Germinal center (tissue), 1 donor: ENCODE results near the gene CCNK.

Experiments used
- DNase-seq: peaks from one replicate; pipeline ENCODE4 v3.0.0; 2012; ENCODE audit warnings: mixed read lengths, low spot score

The CCNK gene

GRCh38 chr14:99467336-99468078, 13.7 kb upstream of the CCNK start:
- no peak for DNase-seq

GRCh38 chr14:99468081-99468480, 13.1 kb upstream of the CCNK start:
- DNase-seq, result no peak

- DNase-seq, result no peak
Observed at GRCh38 chr14:99468836-99469592, 12.2 kb upstream of the CCNK start.

GRCh38 chr14:99471731-99472130, 9.5 kb upstream of the CCNK start:
- DNase-seq, result no peak

- no peak for DNase-seq
Observed at GRCh38 chr14:99472937-99473336, 8.3 kb upstream of the CCNK start.

GRCh38 chr14:99473458-99473857, 7.8 kb upstream of the CCNK start:
- no peak for DNase-seq

GRCh38 chr14:99475179-99475578, 6.0 kb upstream of the CCNK start:
- DNase-seq, result no peak

GRCh38 chr14:99475660-99476059, 5.5 kb upstream of the CCNK start:
- no peak for DNase-seq

- DNase-seq, result no peak
Observed at GRCh38 chr14:99476864-99477263, 4.3 kb upstream of the CCNK start.

- DNase-seq, result no peak
Observed at GRCh38 chr14:99478128-99478527, 3.1 kb upstream of the CCNK start.

- DNase-seq, result no peak
Observed at GRCh38 chr14:99479160-99479905, 1.9 kb upstream of the CCNK start.

- DNase-seq, result peak; percentile 50
Observed at GRCh38 chr14:99479906-99480869, 1.0 kb upstream of the CCNK start, which contains the start of gene SETD3. Gene SETD3 (minus strand): TSS chr14:99480859. CDS start chr14:99465805, 15,054 bp downstream.

- DNase-seq, result peak; percentile 33
Observed at GRCh38 chr14:99481745-99482099, 513 bp downstream of the CCNK start.

GRCh38 chr14:99484106-99484505, 2.9 kb downstream of the CCNK start:
- DNase-seq, result no peak

- DNase-seq, result no peak
Observed at GRCh38 chr14:99497341-99497740, 16.1 kb downstream of the CCNK start.

- no peak for DNase-seq
Observed at GRCh38 chr14:99497894-99498293, 16.7 kb downstream of the CCNK start.

GRCh38 chr14:99502989-99503421, 21.8 kb downstream of the CCNK start:
- no peak for DNase-seq

GRCh38 chr14:99503848-99504453, 22.7 kb downstream of the CCNK start:
- DNase-seq, result no peak

- DNase-seq, result no peak
Observed at GRCh38 chr14:99505089-99505488, 23.9 kb downstream of the CCNK start.

GRCh38 chr14:99506276-99506675, 25.1 kb downstream of the CCNK start:
- no peak for DNase-seq
